Jurkat, Clone E6-1 (cell line): ENCODE data around the gene GABRR1.
"Not testable (repeated sequence)": the region's sequence is repeated elsewhere in the genome, so short reads cannot be mapped to it uniquely, and the experiment has no call there.

Experiments used
- DNase-seq: peaks from one replicate; pipeline ENCODE4 v3.0.0-alpha.2; 2011; ENCODE audit warnings: low read depth, low spot score
- H3K4me3 ChIP-seq: 2 replicates; pipeline ENCODE4 v1.5.1; 2011; ENCODE audit warnings: mild to moderate bottlenecking, low read length, control low read depth, moderate library complexity

GABRR1 gene

GRCh38 chr6:89133981-89134380 lies 83.2 kb downstream of the GABRR1 start:
- H3K4me3 ChIP-seq = no peak overlapping the region
- no peak for DNase-seq

GRCh38 chr6:89132057-89132456 lies 85.1 kb downstream of the GABRR1 start:
- H3K4me3 ChIP-seq = no peak overlapping the region
- DNase-seq = no peak

- no peak overlapping the region for H3K4me3 ChIP-seq
- DNase-seq = no peak
These were observed 85.6 kb downstream of the GABRR1 start for GRCh38 chr6:89131599-89131998.

GRCh38 chr6:89128256-89128671 lies 88.9 kb downstream of the GABRR1 start:
- not testable (repeated sequence) for H3K4me3 ChIP-seq, DNase-seq
